ENCODE data around the gene ALKBH4. TPM values are rescaled to one million over a fixed set of nuclear protein-coding genes. Genes with fewer than 3 reads are reported as not detected.

The ALKBH4 gene
- total RNA-seq (2022; extraction: Qiagen RNA extraction; ENCODE audit: low read depth): 9.3 to 12.9 TPM (median 11.5 TPM) in 5 replicates

DNA sequence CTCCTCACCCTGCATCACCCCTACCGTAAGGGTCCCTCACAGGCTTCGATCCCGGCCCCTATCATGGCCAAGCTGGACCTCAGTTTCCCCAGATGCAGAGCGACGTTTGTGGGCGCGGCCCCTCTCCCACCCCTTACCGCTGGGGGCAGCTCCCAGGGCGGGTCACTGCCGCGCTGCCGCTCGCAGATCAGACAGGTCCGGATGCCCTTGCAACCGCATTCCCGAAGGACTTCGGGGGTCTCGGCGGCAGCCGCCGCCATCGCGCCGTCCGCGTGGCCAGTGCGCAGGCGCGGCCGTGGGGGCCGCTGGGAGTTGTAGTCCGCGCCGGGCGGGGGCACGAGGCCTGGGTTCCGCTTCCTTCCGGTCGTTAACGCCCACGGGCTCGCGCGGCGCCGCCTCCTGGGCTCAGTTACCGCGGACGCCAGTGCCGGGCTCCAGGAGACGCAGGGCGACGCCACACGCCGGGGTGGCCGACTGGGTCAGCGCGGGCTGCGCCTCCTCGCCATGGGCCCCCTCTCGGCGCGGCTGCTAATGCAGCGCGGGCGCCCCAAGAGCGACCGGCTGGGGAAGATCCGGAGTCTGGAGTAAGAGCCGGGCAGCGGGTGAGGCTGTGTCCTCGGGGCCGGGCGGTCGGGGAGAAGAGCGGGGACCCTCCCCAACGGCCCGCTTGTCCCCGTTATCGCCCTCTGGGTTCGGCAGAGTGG is at the start of gene ALKBH4, which contains the start of gene LRWD1:
TSS of gene ALKBH4 (minus strand) at position 287 of the 704 bp plus-strand sequence. CDS start at position 260, 27 bp downstream.
TSS of gene LRWD1 (plus strand) at position 408 of the 704 bp plus-strand sequence. CDS start at position 505, 97 bp downstream.

GRCh38 chr7:102478314-102479208 is 13.9 kb upstream of the ALKBH4 start, which contains the start of gene POLR2J:
TSS of gene POLR2J (minus strand) at chr7:102478922. CDS start at chr7:102478860, 62 bp downstream.

DNA sequence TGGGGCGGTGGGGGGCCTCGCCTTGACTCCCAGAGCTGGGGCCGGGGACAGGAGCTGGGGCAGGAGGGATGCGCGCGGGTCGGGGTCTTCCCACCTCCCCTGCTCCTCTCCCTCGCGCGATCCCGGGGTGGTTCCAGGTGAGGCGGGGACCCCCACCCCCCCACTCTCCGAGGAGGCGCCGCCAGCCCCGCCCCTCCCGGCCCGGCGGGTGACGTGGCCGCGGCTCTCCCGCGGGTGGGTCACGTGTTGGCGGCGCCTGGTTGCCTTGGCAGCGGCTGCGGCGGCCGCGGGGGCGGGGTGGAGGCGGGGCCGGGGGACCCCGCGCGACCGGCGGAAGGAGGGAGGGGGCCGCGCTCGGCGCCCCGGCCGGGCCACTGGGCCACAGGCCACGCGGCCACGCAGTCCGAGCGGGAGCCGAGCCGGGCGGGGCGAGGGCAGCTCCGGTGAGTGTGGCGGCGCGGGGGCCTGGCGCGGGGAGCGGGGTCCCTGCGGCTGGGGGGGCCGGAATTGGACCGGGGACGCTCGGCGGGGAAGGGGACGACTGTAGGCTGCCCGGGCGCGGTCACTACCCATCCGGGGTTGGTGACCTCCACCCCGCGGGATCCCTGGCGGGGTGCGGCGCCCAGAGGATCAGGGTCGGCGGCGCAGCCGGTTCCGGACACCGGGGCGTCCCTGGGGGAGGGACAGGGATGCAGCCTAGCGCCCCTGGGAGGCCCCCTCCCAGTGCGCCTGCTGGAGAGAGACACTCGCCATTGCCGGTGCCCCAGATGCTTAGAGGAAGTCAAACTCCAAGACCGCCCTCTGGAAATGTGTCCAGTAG is 31.2 kb downstream of the ALKBH4 start, which contains the start of gene ORAI2:
TSS of gene ORAI2 (plus strand) at position 357 of the 820 bp plus-strand sequence. CDS start 5,382 bp downstream, outside the sequence.

Other genes with a start within 250 kb of the ALKBH4 start
- 1.7 to 3.7 TPM (median 3.3 TPM) in 5 replicates for gene SH2B2, start 178.0 kb downstream of the ALKBH4 start, total RNA-seq (2022; extraction: Qiagen RNA extraction; ENCODE audit: low read depth)
- not detected in 5 replicates for gene SPDYE6, start 108.4 kb downstream of the ALKBH4 start, total RNA-seq (2022; extraction: Qiagen RNA extraction; ENCODE audit: low read depth)
- 21.5 to 24.7 TPM (median 23.7 TPM) in 5 replicates for gene PRKRIP1, start 68.5 kb downstream of the ALKBH4 start, total RNA-seq (2022; extraction: Qiagen RNA extraction; ENCODE audit: low read depth)
- 25.6 to 39.5 TPM (median 38.0 TPM) in 5 replicates for gene ORAI2, start 31.3 kb downstream of the ALKBH4 start, total RNA-seq (2022; extraction: Qiagen RNA extraction; ENCODE audit: low read depth)
- gene LRWD1, start 121 bp upstream of the ALKBH4 start, total RNA-seq (2022; extraction: Qiagen RNA extraction; ENCODE audit: low read depth): 22.8 to 33.4 TPM (median 26.4 TPM) in 5 replicates
- gene POLR2J, start 14.1 kb upstream of the ALKBH4 start, total RNA-seq (2022; extraction: Qiagen RNA extraction; ENCODE audit: low read depth): 105 to 118 TPM (median 109 TPM) in 5 replicates
- 1.0 to 2.1 TPM (median 1.5 TPM) in 5 replicates for gene RASA4B, start 52.9 kb upstream of the ALKBH4 start, total RNA-seq (2022; extraction: Qiagen RNA extraction; ENCODE audit: low read depth)
- 1.6 to 2.3 TPM (median 2.0 TPM) in 5 replicates for gene UPK3BL2, start 78.8 kb upstream of the ALKBH4 start, total RNA-seq (2022; extraction: Qiagen RNA extraction; ENCODE audit: low read depth)
- gene SPDYE2, start 86.4 kb upstream of the ALKBH4 start, total RNA-seq (2022; extraction: Qiagen RNA extraction; ENCODE audit: low read depth): not detected in 5 replicates
- gene POLR2J3, start 107.7 kb upstream of the ALKBH4 start, total RNA-seq (2022; extraction: Qiagen RNA extraction; ENCODE audit: low read depth): 16.2 to 72.1 TPM (median 35.8 TPM) in 5 replicates
- gene RASA4, start 151.9 kb upstream of the ALKBH4 start, total RNA-seq (2022; extraction: Qiagen RNA extraction; ENCODE audit: low read depth): 1.7 to 2.7 TPM (median 2.3 TPM) in 5 replicates
- 7.1 to 16.1 TPM (median 11.6 TPM) in 5 replicates for gene UPK3BL1, start 177.9 kb upstream of the ALKBH4 start, total RNA-seq (2022; extraction: Qiagen RNA extraction; ENCODE audit: low read depth)
- gene SPDYE2B, start 185.5 kb upstream of the ALKBH4 start, total RNA-seq (2022; extraction: Qiagen RNA extraction; ENCODE audit: low read depth): not detected in 5 replicates
- 0.21 to 0.51 TPM (median 0.42 TPM) in 5 replicates for gene POLR2J2, start 206.8 kb upstream of the ALKBH4 start, total RNA-seq (2022; extraction: Qiagen RNA extraction; ENCODE audit: low read depth)